ENCODE measurements around the gene CKLF. TPM values are rescaled to one million over a fixed set of nuclear protein-coding genes. Genes with fewer than 3 reads are reported as not detected.

The CKLF gene
- total and polyA plus RNA-seq, 2 donors (not counting 1 experiment from before 2014, with no cell fraction given) = 30.4 to 53.6 TPM

DNA sequence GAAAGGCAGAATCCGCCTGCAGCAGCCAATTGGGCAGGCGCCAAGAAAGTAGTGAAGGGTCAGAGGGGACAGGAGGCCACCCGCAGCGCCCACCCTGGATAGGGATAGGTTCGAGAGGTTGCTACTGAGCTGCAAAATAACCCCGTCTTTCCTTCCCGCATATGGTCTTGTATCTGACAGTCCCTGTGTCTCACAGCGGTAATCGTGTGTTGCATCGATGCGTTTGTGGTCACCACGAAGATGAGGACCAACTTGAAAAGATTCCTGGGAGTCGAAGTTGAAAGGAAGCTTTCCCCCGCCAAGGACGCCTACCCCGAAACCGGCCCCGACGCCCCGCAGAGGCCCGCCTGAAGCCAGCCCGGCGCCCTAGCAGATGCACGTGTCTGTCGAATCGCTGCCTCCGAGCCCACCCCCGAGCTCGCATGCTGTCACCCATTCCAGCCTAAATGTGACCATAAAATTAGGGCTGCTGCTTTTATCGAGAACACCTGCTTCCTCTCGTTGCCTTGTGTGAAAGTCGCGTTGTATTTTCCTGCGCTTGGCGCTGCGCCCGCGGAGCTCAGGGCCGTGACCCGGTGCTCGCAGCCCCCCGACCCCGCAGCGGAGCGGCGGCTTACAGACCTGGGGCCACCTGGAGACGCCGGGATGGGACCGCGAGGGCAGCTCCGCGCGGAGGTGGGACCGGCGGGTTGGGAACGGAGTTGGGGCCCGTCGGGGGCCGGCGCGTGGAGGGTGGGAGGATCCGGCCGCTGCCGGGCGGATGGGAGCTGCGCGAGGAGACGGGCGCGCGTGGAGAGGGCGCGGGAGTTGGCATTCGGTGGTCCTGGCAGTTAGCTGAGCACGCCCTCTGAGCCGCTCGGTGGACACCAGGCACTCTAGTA is 26.5 kb downstream of the CKLF start, which contains the start of gene CMTM2:
Gene CMTM2 (plus strand): TSS at position 813 of the 881 bp plus-strand sequence. CDS start 145 bp downstream, outside the sequence.
- H3K27me3 Mint-ChIP-seq = peaks cover 47% of the 10 kb centered on the region
- peak; percentile 49 for DNase-seq
- H3K36me3 ChIP-seq (replicated peaks in 1 of 2; ENCODE audit: control extremely low read depth in 1 of 2, control insufficient read depth in 1 of 2, extremely low read depth in 1 of 2, insufficient read depth in 2 of 2, low read length in 1 of 2) = no peaks in the 10 kb centered on the region
- TF ChIP-seq, protein P1, sequence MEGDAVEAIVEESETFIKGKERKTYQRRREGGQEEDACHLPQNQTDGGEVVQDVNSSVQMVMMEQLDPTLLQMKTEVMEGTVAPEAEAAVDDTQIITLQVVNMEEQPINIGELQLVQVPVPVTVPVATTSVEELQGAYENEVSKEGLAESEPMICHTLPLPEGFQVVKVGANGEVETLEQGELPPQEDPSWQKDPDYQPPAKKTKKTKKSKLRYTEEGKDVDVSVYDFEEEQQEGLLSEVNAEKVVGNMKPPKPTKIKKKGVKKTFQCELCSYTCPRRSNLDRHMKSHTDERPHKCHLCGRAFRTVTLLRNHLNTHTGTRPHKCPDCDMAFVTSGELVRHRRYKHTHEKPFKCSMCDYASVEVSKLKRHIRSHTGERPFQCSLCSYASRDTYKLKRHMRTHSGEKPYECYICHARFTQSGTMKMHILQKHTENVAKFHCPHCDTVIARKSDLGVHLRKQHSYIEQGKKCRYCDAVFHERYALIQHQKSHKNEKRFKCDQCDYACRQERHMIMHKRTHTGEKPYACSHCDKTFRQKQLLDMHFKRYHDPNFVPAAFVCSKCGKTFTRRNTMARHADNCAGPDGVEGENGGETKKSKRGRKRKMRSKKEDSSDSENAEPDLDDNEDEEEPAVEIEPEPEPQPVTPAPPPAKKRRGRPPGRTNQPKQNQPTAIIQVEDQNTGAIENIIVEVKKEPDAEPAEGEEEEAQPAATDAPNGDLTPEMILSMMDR (IDR thresholded peaks at IDR 0.05) = no peak
- peak; percentile 11 for TF ChIP-seq EZH2 (IDR thresholded peaks at IDR 0.05; ENCODE audit: borderline replicate concordance, insufficient read depth, low read depth, low read length, poor library complexity, severe bottlenecking)
- peaks cover 5% of the 10 kb centered on the region for H4K20me1 ChIP-seq (ENCODE audit: control insufficient read depth, insufficient read depth, low read length, poor library complexity, severe bottlenecking)
- no peaks in the 10 kb centered on the region for H3K79me2 ChIP-seq (ENCODE audit: control insufficient read depth, insufficient read depth, low read length)
- peak within 1 kb of the TSS; percentile 53 for H3K9ac ChIP-seq (ENCODE audit: low read length)
- peaks cover 14% of the 10 kb centered on the region for H3K4me1 Mint-ChIP-seq
- peak within 1 kb of the TSS; percentile 85 for H3K4me3 Mint-ChIP-seq
- H3K4me2 ChIP-seq (replicated peaks; ENCODE audit: low read depth, low read length, poor library complexity, severe bottlenecking) = peak within 1 kb of the TSS; percentile 90
- H3K27ac Mint-ChIP-seq = peak within 1 kb of the TSS; percentile 32
- intact Hi-C loops (cut with micrococcal nuclease) = no loop called here
- H3K27me3 ChIP-seq (replicated peaks in 1 of 4; ENCODE audit: control extremely low read depth in 1 of 4, control insufficient read depth in 3 of 4, insufficient read depth in 4 of 4, low read length in 3 of 4) = peaks cover 0 to 39% (median 30%) of the 10 kb centered on the region in 4 experiments
- H3K9me3 Mint-ChIP-seq (ENCODE audit: insufficient read depth) = no peaks in the 10 kb centered on the region
- peak within 1 kb of the TSS; percentile 12 to 51 (median 30) for H3K4me3 ChIP-seq (ENCODE audit: control extremely low read depth in 1 of 5, extremely low read depth in 1 of 5, insufficient read depth in 1 of 5, low read depth in 2 of 5, low read length in 4 of 5)
- H3K9me3 ChIP-seq (ENCODE audit: control extremely low read depth in 1 of 3, control insufficient read depth in 2 of 3, insufficient read depth in 1 of 3, low read length in 2 of 3) = peaks cover 0 to 2% (median 0%) of the 10 kb centered on the region in 3 donors
- POLR2A ChIA-PET = no interaction called here
- peaks cover 13 to 19% of the 10 kb centered on the region in 2 donors for H3K4me1 ChIP-seq (ENCODE audit: control insufficient read depth in 2 of 2, insufficient read depth in 2 of 2, low read length in 2 of 2)
- ATAC-seq (ENCODE audit: low read depth) = no peak
- CTCF ChIA-PET = interaction anchor here (1.1 to 4.6 kb wide), 9 partner anchors 9 to 110 kb away, joined by 3 to 20 read pairs (median 7); no protein-coding TSS in a partner anchor
- 10% methylated on average over 75 of the region's 77 CpGs for WGBS (ENCODE audit: insufficient coverage)
- peak within 1 kb of the TSS; percentile 84 for H2AFZ ChIP-seq (ENCODE audit: insufficient read depth, low read depth, low read length, poor library complexity, severe bottlenecking)
- H3K27ac ChIP-seq (ENCODE audit: low read length in 2 of 2) = no peak within 1 kb of the TSS
